ENCODE data around the gene NEMP1.

- TF ChIP-seq CTCF (conservative IDR thresholded peaks at IDR 0.05 in 1 of 2, IDR thresholded peaks at IDR 0.05 in 1 of 2; ENCODE audit: low read depth in 1 of 2, low read length in 2 of 2) (no peak), EZH2 (IDR thresholded peaks at IDR 0.05; ENCODE audit: low read length, missing control alignments) (no peak)
Observed at GRCh38 chr12:57025196-57025595, 53.4 kb downstream of the NEMP1 start.

Data from fibroblast of lung (primary cell).